Chondrocyte (in vitro differentiated cells): Measurements from ENCODE around the gene KRT84. TPM values are rescaled to one million over a fixed set of nuclear protein-coding genes. Genes with fewer than 3 reads are reported as not detected.

Experiments used
- DNase-seq: peaks from one replicate; pipeline ENCODE4 v3.0.0; 2021; ENCODE audit warnings: mixed read lengths, low spot score
- H3K27ac Mint-ChIP-seq: one replicate; pipeline ENCODE4 v1.8.0; 2021; ENCODE audit warnings: mild to moderate bottlenecking, moderate library complexity, mixed read lengths; ENCODE audit not compliant: unreplicated experiment
- H3K27me3 Mint-ChIP-seq: 2 replicates; pipeline ENCODE4 v1.8.0; 2021; ENCODE audit warnings: low read depth, mixed read lengths
- H3K36me3 Mint-ChIP-seq: 2 replicates; pipeline ENCODE4 v1.8.0; 2021; ENCODE audit warnings: low read depth, mixed read lengths
- H3K4me1 Mint-ChIP-seq: 2 replicates; pipeline ENCODE4 v1.8.0; 2021; ENCODE audit warnings: low read depth, mild to moderate bottlenecking, mixed read lengths
- H3K4me3 Mint-ChIP-seq: one replicate; pipeline ENCODE4 v1.8.0; 2021; ENCODE audit warnings: mild to moderate bottlenecking, moderate library complexity, mixed read lengths; ENCODE audit not compliant: unreplicated experiment
- H3K9me3 Mint-ChIP-seq: 2 replicates; pipeline ENCODE4 v1.8.0; 2021; ENCODE audit warnings: low read depth, mixed read lengths
- CTCF ChIP-seq: fragments of 200-600 bp; sonication (generic); IDR thresholded peaks from 2 replicates; pipeline ENCODE4 v1.5.0; 2021; ENCODE audit warnings: antibody characterized with exemption, mild to moderate bottlenecking, moderate library complexity
- long read RNA-seq: library from polyadenylated mRNA; stranded (forward); transcript quantifications from one replicate; pipeline ENCODE4 v2.0.0, GENCODE V29; 2021
- total RNA-seq: library from RNA; stranded (reverse); gene quantifications from 3 replicates; pipeline ENCODE4 v1.2.1, GENCODE V29; 2021

KRT84 gene, protein sequence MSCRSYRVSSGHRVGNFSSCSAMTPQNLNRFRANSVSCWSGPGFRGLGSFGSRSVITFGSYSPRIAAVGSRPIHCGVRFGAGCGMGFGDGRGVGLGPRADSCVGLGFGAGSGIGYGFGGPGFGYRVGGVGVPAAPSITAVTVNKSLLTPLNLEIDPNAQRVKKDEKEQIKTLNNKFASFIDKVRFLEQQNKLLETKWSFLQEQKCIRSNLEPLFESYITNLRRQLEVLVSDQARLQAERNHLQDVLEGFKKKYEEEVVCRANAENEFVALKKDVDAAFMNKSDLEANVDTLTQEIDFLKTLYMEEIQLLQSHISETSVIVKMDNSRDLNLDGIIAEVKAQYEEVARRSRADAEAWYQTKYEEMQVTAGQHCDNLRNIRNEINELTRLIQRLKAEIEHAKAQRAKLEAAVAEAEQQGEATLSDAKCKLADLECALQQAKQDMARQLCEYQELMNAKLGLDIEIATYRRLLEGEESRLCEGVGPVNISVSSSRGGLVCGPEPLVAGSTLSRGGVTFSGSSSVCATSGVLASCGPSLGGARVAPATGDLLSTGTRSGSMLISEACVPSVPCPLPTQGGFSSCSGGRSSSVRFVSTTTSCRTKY
- not detected in 3 replicates for total RNA-seq
- long read RNA-seq, result 0 reads

- no peaks in the 10 kb centered on the region for H3K9me3 Mint-ChIP-seq
- no peak within 1 kb of the TSS for H3K27ac Mint-ChIP-seq
- DNase-seq, result no peak
- H3K27me3 Mint-ChIP-seq, result peaks cover 22% of the 10 kb centered on the region
- peaks cover 8% of the 10 kb centered on the region for H3K4me1 Mint-ChIP-seq
- H3K36me3 Mint-ChIP-seq, result no peaks in the 10 kb centered on the region
- no peak for TF ChIP-seq CTCF
- no peak within 1 kb of the TSS for H3K4me3 Mint-ChIP-seq
Measured at GRCh38 chr12:52385226-52385702, at the start of gene KRT84. Gene KRT84, minus strand, starts transcription at chr12:52385652. Its CDS starts 67 bp downstream, at chr12:52385585.

DNA sequence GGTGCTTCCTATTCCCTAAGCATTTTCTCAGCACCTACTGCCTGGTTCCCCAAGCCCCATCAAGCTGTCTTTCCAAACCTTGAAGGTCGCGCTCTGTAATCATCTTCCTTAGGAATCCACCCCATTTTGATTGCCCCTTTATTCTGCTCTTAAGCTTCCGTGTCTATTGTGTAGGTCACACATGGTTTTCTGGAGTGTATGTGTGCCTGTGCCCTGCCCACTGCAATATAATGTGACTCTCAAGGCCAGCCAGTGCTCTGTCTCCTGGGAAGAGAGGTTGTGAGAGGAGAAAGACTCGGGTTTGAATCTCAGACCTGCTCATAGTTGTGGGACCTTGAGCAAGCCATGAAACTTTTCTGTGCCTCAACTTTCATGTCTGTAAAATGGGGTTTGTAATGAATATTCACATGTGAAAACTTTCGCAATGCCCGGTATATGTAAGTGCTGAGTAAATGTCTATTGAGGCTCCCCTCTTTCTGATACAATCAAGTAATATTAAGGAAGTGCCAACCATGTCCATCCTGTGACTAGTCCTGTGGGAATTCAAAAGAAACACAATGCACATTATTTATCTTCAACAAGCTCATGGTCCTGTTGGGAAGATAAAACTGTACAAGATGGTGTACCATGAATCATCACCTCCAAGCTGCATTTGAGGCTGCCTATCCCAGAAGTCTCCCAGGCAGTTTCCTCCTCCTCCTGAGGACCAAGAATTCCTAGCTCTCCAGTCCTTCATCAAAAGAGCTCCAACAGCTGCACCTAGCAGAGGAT lies 49.5 kb upstream of the KRT84 start:
- peaks cover 71% of the 10 kb centered on the region for H3K27me3 Mint-ChIP-seq
- H3K9me3 Mint-ChIP-seq, result no peaks in the 10 kb centered on the region
- no peaks in the 10 kb centered on the region for H3K4me1 Mint-ChIP-seq

DNA sequence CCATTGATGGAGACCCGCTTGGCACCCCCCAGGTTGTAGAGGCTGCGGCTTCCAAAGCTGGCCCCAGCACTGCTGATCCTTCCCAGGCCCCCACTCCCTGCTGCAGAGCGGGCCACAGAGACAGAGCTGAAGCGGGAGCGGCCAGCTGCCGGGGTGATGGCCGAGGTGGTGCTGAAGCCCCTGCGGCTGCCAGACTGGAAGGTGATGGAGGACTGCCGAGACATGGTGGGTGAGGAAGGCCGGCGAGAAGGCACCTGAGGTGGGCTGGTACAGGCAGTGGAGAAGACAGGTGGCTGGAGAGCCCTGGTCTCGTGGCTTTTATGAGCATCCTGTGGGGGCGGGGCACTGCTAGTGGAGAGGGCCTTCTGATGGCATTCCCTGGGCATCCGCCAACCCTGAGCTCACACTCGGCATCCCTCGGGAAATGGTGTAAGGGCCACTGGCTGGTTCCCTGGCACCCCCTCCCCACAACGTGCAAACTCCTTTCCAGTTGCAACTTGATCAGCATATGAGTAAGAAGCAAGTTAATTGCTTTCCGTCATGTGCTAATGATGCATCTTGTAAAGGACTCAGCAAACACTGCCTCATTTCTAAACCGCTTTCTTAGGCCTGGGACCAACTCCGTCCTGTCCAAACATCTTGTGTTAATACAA lies 48.8 kb upstream of the KRT84 start, which contains the start of gene KRT75:
KRT75 (minus strand) TSS at position 291 of the 653 bp plus-strand sequence; CDS start at position 224, 67 bp downstream.
- no peaks in the 10 kb centered on the region for H3K4me1 Mint-ChIP-seq
- DNase-seq, result no peak

More for the DNA sequence above, 49.5 kb upstream of the KRT84 start:
- Mint-ChIP-seq H3K36me3 (peaks cover 1% of the 10 kb centered on the region), H3K27ac (no peak overlapping the region), H3K4me3 (no peak overlapping the region)
- TF ChIP-seq CTCF, result no peak
- DNase-seq, result no peak

GRCh38 chr12:52433501-52434080 lies 48.1 kb upstream of the KRT84 start:
- no peak for TF ChIP-seq CTCF
- no peak overlapping the region for H3K27ac Mint-ChIP-seq
- no peak overlapping the region for H3K4me3 Mint-ChIP-seq
- no peaks in the 10 kb centered on the region for H3K4me1 Mint-ChIP-seq
- peaks cover 78% of the 10 kb centered on the region for H3K27me3 Mint-ChIP-seq
- no peaks in the 10 kb centered on the region for H3K9me3 Mint-ChIP-seq
- peaks cover 1% of the 10 kb centered on the region for H3K36me3 Mint-ChIP-seq
- no peak for DNase-seq

More for the DNA sequence above, 48.8 kb upstream of the KRT84 start, which contains the start of gene KRT75:
- Mint-ChIP-seq H3K27me3 (peaks cover 76% of the 10 kb centered on the region), H3K36me3 (peaks cover 1% of the 10 kb centered on the region), H3K27ac (no peak within 1 kb of the TSS), H3K4me3 (no peak within 1 kb of the TSS), H3K9me3 (no peaks in the 10 kb centered on the region)
- no peak for TF ChIP-seq CTCF
